ENCODE measurements around the gene SHROOM4.

The SHROOM4 gene

DNA sequence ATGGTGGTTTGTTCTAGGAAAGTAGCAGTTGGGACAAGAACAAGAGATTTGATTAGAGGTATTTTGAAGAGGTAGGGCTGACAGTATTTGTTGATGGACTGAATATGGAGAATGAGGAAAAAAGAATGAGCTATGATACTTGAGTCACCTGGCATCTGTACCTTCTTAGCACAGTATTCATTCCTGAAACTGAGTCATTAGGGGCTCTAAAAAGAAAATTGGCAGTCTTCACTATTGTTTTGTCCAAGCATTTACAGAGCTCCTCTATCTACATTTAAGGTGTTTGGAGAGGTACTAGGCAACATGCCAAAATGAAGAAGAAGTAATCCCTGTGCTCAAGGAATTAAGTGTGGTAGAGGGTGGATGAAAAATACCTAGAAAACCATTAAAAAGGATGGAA, 165.8 kb downstream of the SHROOM4 start:
- Histone ChIP-seq H3K27ac (no peak overlapping the region), H3K4me3 (no peak overlapping the region)
- TF ChIP-seq, protein P1, sequence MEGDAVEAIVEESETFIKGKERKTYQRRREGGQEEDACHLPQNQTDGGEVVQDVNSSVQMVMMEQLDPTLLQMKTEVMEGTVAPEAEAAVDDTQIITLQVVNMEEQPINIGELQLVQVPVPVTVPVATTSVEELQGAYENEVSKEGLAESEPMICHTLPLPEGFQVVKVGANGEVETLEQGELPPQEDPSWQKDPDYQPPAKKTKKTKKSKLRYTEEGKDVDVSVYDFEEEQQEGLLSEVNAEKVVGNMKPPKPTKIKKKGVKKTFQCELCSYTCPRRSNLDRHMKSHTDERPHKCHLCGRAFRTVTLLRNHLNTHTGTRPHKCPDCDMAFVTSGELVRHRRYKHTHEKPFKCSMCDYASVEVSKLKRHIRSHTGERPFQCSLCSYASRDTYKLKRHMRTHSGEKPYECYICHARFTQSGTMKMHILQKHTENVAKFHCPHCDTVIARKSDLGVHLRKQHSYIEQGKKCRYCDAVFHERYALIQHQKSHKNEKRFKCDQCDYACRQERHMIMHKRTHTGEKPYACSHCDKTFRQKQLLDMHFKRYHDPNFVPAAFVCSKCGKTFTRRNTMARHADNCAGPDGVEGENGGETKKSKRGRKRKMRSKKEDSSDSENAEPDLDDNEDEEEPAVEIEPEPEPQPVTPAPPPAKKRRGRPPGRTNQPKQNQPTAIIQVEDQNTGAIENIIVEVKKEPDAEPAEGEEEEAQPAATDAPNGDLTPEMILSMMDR (IDR thresholded peaks at IDR 0.05), result no peak
- no peak for DNase-seq (ENCODE audit: low spot score)

DNA sequence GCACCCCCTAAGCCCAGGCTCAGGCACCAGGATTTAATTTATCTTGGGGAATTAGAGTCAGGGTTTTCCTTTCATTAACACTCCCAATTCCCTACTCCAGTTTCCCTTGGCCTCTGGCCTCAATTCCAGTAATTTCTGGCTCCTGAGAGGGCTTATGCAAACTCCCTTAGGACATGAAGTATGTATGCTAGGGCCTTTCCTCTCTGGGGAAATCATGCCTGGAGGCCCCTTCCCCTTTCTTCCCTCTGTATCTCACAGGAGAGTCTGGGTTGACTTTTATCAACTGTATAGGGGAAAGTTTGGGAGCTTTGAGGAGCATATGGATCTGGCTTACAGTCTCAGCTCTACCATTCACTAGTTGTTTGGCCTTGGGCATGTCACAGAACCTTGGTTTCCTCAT, 169.5 kb downstream of the SHROOM4 start:
- TF ChIP-seq, protein P1 (IDR thresholded peaks at IDR 0.05), result no peak
- H3K4me3 ChIP-seq, result no peak overlapping the region
- no peak for DNase-seq (ENCODE audit: low spot score)
- H3K27ac ChIP-seq, result no peak overlapping the region

DNA sequence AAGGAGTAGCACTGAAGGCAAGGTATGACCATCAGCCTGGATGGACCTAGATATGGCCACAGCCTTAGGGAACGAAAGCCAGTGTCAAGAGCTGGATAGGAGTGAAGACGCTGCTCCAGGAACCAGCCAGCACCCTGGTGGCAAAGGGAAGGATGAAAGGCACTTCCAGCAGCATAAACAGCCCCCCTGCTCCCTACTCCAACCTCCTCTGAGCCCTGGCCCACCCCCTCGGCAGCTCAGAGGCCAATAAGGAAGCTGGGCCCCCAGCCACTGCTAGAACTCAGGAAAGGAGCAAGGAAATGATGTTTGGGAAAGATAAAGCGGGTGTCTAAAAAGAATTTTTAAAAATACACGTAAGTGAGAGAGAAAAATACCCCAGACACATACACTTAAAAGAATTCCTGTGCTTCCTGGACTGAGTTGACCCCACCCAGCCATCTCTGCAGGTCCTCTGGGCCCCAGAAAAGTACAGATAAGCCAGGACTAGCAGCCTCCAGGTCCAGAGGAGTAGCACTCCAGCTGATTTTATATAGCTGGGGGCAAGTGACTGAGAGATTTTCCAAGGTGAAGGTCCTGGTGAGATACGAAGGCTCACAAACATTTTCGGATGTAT, 170.4 kb downstream of the SHROOM4 start:
- TF ChIP-seq, protein P1 (IDR thresholded peaks at IDR 0.05), result no peak
- Histone ChIP-seq H3K27ac (peak overlapping the region in 1 of 2 donors; percentile 10), H3K4me3 (peak overlapping the region; percentile 28)
- DNase-seq (ENCODE audit: low spot score), result no peak

DNA sequence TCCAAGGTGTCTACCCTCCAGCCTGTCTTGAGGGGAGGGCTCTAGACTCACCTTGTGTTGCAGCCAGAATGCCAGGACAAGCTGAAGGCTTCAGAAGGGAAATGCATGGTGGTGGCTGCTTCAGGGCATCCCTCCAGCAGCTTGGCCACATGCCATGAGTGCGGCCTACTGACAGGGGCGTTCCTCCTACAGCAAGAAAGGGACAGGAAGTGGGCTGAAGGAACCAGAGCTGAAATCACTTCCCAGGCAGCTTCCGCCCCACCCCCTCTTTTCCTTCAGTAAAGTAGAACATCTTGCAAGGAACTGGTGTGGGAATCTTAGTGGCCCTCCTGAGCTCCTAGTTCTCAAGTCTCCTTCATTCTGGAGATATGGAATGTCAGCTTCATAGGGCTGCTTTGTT, 175.9 kb downstream of the SHROOM4 start:
- DNase-seq (ENCODE audit: low spot score), result no peak
- H3K4me3 ChIP-seq, result no peak overlapping the region

DNA sequence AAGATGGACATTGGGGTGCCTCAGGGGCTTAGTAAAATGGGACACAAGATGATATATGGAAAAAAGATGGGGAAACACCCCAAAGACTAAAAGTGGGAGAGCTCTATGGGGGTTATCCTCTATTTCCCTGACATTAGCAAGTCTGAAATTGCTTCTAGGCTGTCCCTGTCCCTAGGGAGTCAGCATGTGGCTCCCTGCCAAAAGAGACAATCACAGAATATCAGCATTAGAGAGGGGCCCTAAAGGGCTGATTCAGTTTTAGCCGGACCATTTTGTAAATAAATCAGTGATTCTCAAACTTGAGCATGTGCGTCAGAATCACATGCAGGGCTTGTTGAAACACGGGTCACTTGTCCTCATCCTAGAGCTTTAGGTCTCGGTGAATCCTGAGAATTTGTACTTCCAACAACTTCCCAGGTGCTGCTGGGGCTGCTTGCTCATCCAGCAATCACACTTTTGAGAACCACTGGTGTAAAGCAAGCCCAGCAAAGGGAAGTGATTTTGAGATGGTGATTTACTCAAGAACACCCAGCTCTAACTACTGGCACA, 178.1 kb downstream of the SHROOM4 start:
- no peak for DNase-seq (ENCODE audit: low spot score)
- no peak overlapping the region for H3K27ac ChIP-seq
- no peak overlapping the region for H3K4me3 ChIP-seq
- TF ChIP-seq, protein P1 (IDR thresholded peaks at IDR 0.05), result no peak

More for the DNA sequence above, 175.9 kb downstream of the SHROOM4 start:
- TF ChIP-seq, protein P1 (IDR thresholded peaks at IDR 0.05), result no peak
- no peak overlapping the region for H3K27ac ChIP-seq

DNA sequence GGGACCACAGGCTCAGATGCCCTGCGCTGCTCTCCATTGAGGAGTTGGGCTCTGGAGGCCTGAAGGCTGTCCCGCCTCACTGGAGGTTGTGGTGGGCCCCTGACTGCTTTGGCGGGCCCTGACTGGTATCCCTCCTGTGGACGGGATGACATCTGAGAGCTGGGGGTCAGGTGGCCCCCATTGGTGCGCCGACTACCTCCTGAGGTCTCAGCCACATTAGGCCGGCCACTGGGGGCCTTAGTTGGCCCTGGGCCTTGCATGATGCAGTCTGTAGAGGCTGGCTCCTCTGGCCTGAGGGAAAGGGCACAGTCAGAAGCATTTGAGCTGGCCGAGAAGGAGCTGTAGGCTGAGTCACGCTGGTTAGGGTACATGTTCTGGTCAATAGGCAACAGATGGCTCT, 178.8 kb downstream of the SHROOM4 start:
- DNase-seq (ENCODE audit: low spot score), result no peak
- Histone ChIP-seq H3K27ac (no peak overlapping the region), H3K4me3 (no peak overlapping the region)
- TF ChIP-seq, protein P1 (IDR thresholded peaks at IDR 0.05), result no peak

DNA sequence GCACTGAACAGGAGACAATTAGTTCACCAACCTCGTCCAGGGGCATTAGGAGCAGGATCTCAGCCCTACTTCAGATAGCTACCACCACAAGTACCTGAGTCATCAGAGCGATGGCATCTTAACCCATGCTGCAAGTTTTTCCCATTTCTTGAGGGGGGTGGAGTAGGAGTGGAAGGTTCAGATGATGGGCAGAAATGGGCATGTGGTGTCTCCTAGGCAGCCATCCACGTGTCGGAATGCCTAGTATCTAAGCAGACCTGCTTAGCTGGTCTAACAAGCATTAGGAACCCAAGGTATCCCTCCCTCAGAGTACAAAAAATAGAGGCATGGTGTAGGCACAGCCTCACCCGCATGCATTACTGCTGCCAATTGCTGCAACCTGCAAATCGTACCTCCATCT, 184.2 kb downstream of the SHROOM4 start:
- DNase-seq (ENCODE audit: low spot score), result no peak
- Histone ChIP-seq H3K4me3 (no peak overlapping the region), H3K27ac (no peak overlapping the region)
- TF ChIP-seq, protein P1 (IDR thresholded peaks at IDR 0.05), result no peak

Data from coronary artery (tissue), 2 donors.